Activated CD8-positive, alpha-beta T cell treated with anti-CD3 and anti-CD28 coated beads for 36 hours (primary cell): ENCODE measurements around the gene FHAD1. TPM values are rescaled to one million over a fixed set of nuclear protein-coding genes. Genes with fewer than 3 reads are reported as not detected.

Source experiments
- ATAC-seq: fragments of 200-7000 bp; cut with Tn5 transposase; one replicate; pipeline ENCODE4 v1.10.0; 2021; ENCODE audit warnings: mild to moderate bottlenecking, moderate library complexity
- CTCF ChIA-PET: fragments of 350-600 bp; sonication (Branson Sonifier 250); formaldehyde crosslinking; loops from one replicate; lab custom pipeline; 2021; ENCODE audit warnings: antibody characterized with exemption; lab: Charles Lee
- POLR2A ChIA-PET: fragments of 350-600 bp; sonication (Branson Sonifier 250); formaldehyde crosslinking; loops from one replicate; lab custom pipeline; 2021; ENCODE audit warnings: antibody characterized with exemption; lab: Charles Lee
- DNase-seq: peaks from one replicate; pipeline ENCODE4 v3.0.0-alpha.2; 2020
- H3K27ac Mint-ChIP-seq: one replicate; pipeline ENCODE4 v1.8.0; 2021; ENCODE audit warnings: mild to moderate bottlenecking, mixed read lengths
- H3K27me3 Mint-ChIP-seq: one replicate; pipeline ENCODE4 v1.8.0; 2021; ENCODE audit warnings: mixed read lengths
- H3K36me3 Mint-ChIP-seq: one replicate; pipeline ENCODE4 v1.8.0; 2021; ENCODE audit warnings: low read depth, mixed read lengths
- H3K4me1 Mint-ChIP-seq: one replicate; pipeline ENCODE4 v1.8.0; 2021; ENCODE audit warnings: low read depth, mixed read lengths
- H3K4me3 Mint-ChIP-seq: one replicate; pipeline ENCODE4 v1.8.0; 2021; ENCODE audit warnings: mild to moderate bottlenecking, moderate library complexity, mixed read lengths
- H3K9me3 Mint-ChIP-seq: one replicate; pipeline ENCODE4 v1.8.0; 2021; ENCODE audit warnings: mixed read lengths
- intact Hi-C: fragments of 100-400 bp; cut with micrococcal nuclease; formaldehyde crosslinking; loops from one replicate; pipeline ENCODE4 v1.10.0; 2022
- total RNA-seq, 2 experiments: library from RNA; stranded (reverse); gene quantifications; one replicate each; pipeline ENCODE4 v1.2.3, GENCODE V29; 2021
- TF ChIP-seq, protein P1 (sequence below): fragments of 200-600 bp; IDR thresholded peaks from one replicate; pipeline ENCODE4 v1.8.0; 2022; ENCODE audit warnings: antibody characterized with exemption, mild to moderate bottlenecking

FHAD1 gene
- total RNA-seq, 2 experiments from 2014 or later: 0.07 to 0.16 TPM

DNA sequence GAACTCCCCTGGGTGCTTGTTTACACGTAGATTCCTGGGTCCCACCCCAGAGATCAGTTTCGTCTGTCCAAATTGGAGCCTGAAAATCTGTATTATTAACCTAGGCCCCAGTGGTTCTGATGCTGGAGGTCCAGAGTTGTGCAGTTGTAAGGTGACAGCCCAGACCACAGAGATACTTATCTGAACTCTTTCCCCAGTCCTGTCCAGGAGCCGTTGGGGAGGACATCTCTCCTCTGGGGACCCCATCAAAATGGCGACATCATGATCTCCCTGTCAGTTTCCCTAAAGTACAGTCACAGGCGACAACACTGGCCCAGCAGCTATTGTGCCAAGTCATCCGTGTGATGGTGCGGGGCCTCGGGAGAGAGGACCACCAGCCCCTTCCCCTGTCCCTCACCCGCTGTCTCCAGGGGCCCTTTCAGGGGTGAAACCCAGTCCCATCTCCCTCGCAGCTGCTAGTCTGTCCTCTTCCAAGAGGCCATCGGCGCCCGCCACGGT, 161.9 kb downstream of the FHAD1 start:
- Mint-ChIP-seq H3K9me3 (no peaks in the 10 kb centered on the region), H3K27me3 (peaks cover 9% of the 10 kb centered on the region), H3K4me1 (peaks cover 25% of the 10 kb centered on the region), H3K36me3 (peaks cover 9% of the 10 kb centered on the region), H3K27ac (peak overlapping the region; percentile 74), H3K4me3 (peak overlapping the region; percentile 93)
- ChIA-PET CTCF (interaction anchor here (1.5 to 1.8 kb wide), 2 partner anchors 23 to 85 kb away, joined by 5 to 6 read pairs; no protein-coding TSS in a partner anchor), POLR2A (interaction anchor here (1.5 kb wide), 1 partner anchor 67 kb away, joined by 4 read pairs; no protein-coding TSS in a partner anchor)
- no peak for ATAC-seq
- TF ChIP-seq, protein P1, sequence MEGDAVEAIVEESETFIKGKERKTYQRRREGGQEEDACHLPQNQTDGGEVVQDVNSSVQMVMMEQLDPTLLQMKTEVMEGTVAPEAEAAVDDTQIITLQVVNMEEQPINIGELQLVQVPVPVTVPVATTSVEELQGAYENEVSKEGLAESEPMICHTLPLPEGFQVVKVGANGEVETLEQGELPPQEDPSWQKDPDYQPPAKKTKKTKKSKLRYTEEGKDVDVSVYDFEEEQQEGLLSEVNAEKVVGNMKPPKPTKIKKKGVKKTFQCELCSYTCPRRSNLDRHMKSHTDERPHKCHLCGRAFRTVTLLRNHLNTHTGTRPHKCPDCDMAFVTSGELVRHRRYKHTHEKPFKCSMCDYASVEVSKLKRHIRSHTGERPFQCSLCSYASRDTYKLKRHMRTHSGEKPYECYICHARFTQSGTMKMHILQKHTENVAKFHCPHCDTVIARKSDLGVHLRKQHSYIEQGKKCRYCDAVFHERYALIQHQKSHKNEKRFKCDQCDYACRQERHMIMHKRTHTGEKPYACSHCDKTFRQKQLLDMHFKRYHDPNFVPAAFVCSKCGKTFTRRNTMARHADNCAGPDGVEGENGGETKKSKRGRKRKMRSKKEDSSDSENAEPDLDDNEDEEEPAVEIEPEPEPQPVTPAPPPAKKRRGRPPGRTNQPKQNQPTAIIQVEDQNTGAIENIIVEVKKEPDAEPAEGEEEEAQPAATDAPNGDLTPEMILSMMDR: no peak
- intact Hi-C loops: no loop called here
- no peak for DNase-seq

GRCh38 chr1:15409388-15410222, 162.6 kb downstream of the FHAD1 start, which contains the start of gene EFHD2:
TSS of gene EFHD2 (plus strand) at chr1:15409888. CDS start at chr1:15409972, 84 bp downstream.
- DNase-seq: peak; percentile 87
- intact Hi-C loops: no loop called here
- peak within 1 kb of the TSS; percentile 85 for H3K27ac Mint-ChIP-seq
- peak; percentile 84 for ATAC-seq
- H3K9me3 Mint-ChIP-seq: no peaks in the 10 kb centered on the region
- H3K27me3 Mint-ChIP-seq: peaks cover 9% of the 10 kb centered on the region
- peak within 1 kb of the TSS; percentile 93 for H3K4me3 Mint-ChIP-seq
- peaks cover 32% of the 10 kb centered on the region for H3K4me1 Mint-ChIP-seq
- POLR2A ChIA-PET: interaction anchor here (0.7 to 1.5 kb wide), 3 partner anchors 8 to 90 kb away, joined by 3 to 4 read pairs (median 3); no protein-coding TSS in a partner anchor
- peaks cover 13% of the 10 kb centered on the region for H3K36me3 Mint-ChIP-seq
- TF ChIP-seq, protein P1: no peak
- CTCF ChIA-PET: interaction anchor here (1.8 kb wide), 1 partner anchor 22 kb away, joined by 5 read pairs; no protein-coding TSS in a partner anchor

DNA sequence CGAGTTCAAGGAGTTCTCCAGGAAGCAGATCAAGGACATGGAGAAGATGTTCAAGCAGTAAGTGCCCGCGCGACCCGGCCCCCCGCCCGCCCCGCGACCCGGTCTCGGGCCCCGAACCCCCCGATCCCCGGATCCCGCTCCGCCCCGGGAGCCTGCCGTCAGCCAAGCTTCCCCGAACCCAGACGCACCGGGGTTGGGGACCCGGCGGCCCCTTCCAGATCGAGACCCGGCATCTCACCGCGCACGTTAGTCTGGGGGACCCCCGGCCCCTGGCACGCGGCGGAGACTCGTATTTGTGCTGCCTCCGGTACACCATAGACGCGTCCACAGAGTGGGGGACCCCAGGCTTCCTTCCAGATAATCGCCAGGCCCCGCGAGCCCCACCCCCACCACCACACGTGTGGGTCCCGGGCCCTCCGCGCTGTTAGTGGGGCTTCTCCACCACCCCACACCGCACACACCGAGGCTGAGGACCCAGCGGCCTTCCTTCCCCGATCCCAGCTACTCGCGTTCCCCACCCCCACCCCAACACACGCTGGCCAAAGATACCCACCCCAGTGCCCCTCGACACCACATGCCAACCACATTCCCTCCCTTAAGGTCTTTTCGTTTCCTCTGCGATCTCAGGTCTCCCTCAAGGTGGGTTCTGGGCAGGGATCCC, 163.3 kb downstream of the FHAD1 start:
- CTCF ChIA-PET: interaction anchor here (1.8 kb wide), 1 partner anchor 21 kb away, joined by 5 read pairs; no protein-coding TSS in a partner anchor

DNA sequence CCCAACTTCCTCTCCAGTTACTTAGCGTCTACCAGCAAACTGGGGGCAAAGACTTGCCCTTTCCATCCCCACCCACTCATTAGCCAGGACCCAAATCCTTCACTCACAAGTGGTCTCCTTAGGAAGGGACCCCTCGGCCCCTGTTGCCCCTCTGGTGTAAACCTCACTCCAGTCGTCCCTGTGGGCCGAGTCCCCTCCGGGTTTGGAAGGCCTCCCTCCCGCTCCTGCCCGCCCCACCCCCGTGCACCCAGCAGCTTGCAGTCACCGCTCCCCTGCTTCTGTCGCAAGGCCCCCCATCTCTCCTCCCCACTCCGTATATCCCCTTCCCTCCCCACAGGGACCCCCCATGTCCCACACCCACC, 163.8 kb downstream of the FHAD1 start:
- TF ChIP-seq, protein P1: no peak
- intact Hi-C loops: no loop called here

More for the DNA sequence above, 163.3 kb downstream of the FHAD1 start:
- POLR2A ChIA-PET: interaction anchor here (0.7 to 1.1 kb wide), 3 partner anchors 9 to 89 kb away, joined by 3 read pairs; no protein-coding TSS in a partner anchor
- H3K27ac Mint-ChIP-seq: peak overlapping the region; percentile 85
- no peak for ATAC-seq
- H3K27me3 Mint-ChIP-seq: peaks cover 9% of the 10 kb centered on the region
- intact Hi-C loops: no loop called here
- H3K4me1 Mint-ChIP-seq: peaks cover 39% of the 10 kb centered on the region
- peak overlapping the region; percentile 93 for H3K4me3 Mint-ChIP-seq
- H3K36me3 Mint-ChIP-seq: peaks cover 20% of the 10 kb centered on the region
- no peaks in the 10 kb centered on the region for H3K9me3 Mint-ChIP-seq
- peak; percentile 34 for DNase-seq
- TF ChIP-seq, protein P1: no peak

More for the DNA sequence above, 163.8 kb downstream of the FHAD1 start:
- Mint-ChIP-seq H3K9me3 (no peaks in the 10 kb centered on the region), H3K27me3 (peaks cover 9% of the 10 kb centered on the region), H3K4me3 (peak overlapping the region; percentile 93), H3K36me3 (peaks cover 20% of the 10 kb centered on the region), H3K4me1 (peaks cover 44% of the 10 kb centered on the region), H3K27ac (peak overlapping the region; percentile 85)
- POLR2A ChIA-PET: interaction anchor here (1.1 kb wide), 1 partner anchor 24 kb away, joined by 3 read pairs; no protein-coding TSS in a partner anchor
- DNase-seq (no peak), ATAC-seq (no peak)
- CTCF ChIA-PET: no interaction called here
